HCT116 (cell line): ENCODE data around the gene FOXM1. TPM values are rescaled to one million over a fixed set of nuclear protein-coding genes. Genes with fewer than 3 reads are reported as not detected.

ENCODE experiments used
- ATAC-seq: fragments of 200-7000 bp; cut with Tn5 transposase; 2 replicates; pipeline ENCODE4 v1.9.1; 2020; ENCODE audit warnings: mild to moderate bottlenecking, moderate library complexity
- BruUV-seq: library from RNA; stranded (reverse); fragments of 400-500 nt; replicated peaks from 2 replicates; lab custom pipeline; 2021; lab: Mats Ljungman, UMichigan
- CTCF ChIA-PET: fragments of 300-600 bp; sonication (Branson Sonifier 250); formaldehyde crosslinking; loops from one replicate; lab custom pipeline; 2021; ENCODE audit warnings: antibody characterized with exemption; lab: Charles Lee
- POLR2A ChIA-PET: fragments of 300-600, 350-600 bp; sonication (Branson Sonifier 250); formaldehyde crosslinking; loops from one replicate; lab custom pipeline; 2021; ENCODE audit warnings: antibody characterized with exemption; lab: Charles Lee
- RAD21 ChIA-PET, 2 experiments: fragments of 300-600 bp; sonication (Branson Sonifier 250); formaldehyde crosslinking; loops; one replicate each; lab custom pipeline; 2023; ENCODE audit warnings: low total read pairs in 2 of 2; ENCODE audit not compliant: uncharacterized antibody in 2 of 2, unreplicated experiment in 2 of 2, low non-redundant PET in 1 of 2; lab: Charles Lee
- DNase-seq: peaks from one replicate; pipeline ENCODE4 v3.0.0-alpha.2; 2010; ENCODE audit warnings: low read depth, low spot score
- H2AFZ ChIP-seq: fragments of 200-600 bp; shearing (Covaris generic), sonication (generic); 2 replicates; pipeline ENCODE4 v1.6.1; 2017; ENCODE audit warnings: low read depth, mixed run types, mixed read lengths, antibody characterized with exemption, low read length; ENCODE audit not compliant: poor library complexity, severe bottlenecking
- H3K27ac ChIP-seq: 2 replicates; pipeline ENCODE4 v1.5.1; 2012; ENCODE audit warnings: low read depth, low read length
- H3K27me3 ChIP-seq: fragments of 200-600 bp; sonication (generic); 2 replicates; pipeline ENCODE4 v1.6.1; 2016; ENCODE audit warnings: mixed run types, low read length, mixed read lengths; ENCODE audit not compliant: insufficient read depth
- H3K36me3 ChIP-seq, 2 experiments: fragments of 200-500 bp in 1 of 2; fragments of 200-600 bp in 1 of 2; sonication (Bioruptor generic) in 1 of 2; sonication (generic) in 1 of 2; 2 replicates each; pipeline versions ENCODE4 v1.5.1 to v1.6.1; 2014 to 2016; ENCODE audit warnings: low read length in 2 of 2, inconsistent platforms in 1 of 2, mixed read lengths in 1 of 2, mixed run types in 1 of 2; ENCODE audit not compliant: insufficient read depth in 2 of 2, control insufficient read depth in 1 of 2
- H3K4me1 ChIP-seq, 2 experiments: fragments of 200-600 bp in 1 of 2; sonication (generic) in 1 of 2; 2 replicates each; pipeline versions ENCODE4 v1.5.1 to v1.6.1; 2012 to 2017; ENCODE audit warnings: low read length in 2 of 2, inconsistent platforms in 1 of 2, mild to moderate bottlenecking in 1 of 2, mixed read lengths in 1 of 2, mixed run types in 1 of 2, moderate library complexity in 1 of 2; ENCODE audit not compliant: insufficient read depth in 2 of 2, control insufficient read depth in 1 of 2
- H3K4me2 ChIP-seq: fragments of 200-600 bp; sonication (generic); 2 replicates; pipeline ENCODE4 v1.6.1; 2017; ENCODE audit warnings: mixed run types, low read length, mixed read lengths
- H3K4me3 ChIP-seq, 2 experiments: fragments of 200-600 bp in 1 of 2; sonication (generic) in 1 of 2; replicated peaks in 1 of 2; 2 replicates each; pipeline ENCODE4 v1.5.1; 2011 to 2016; ENCODE audit warnings: low read length in 2 of 2, control low read depth in 1 of 2, low read depth in 1 of 2, mild to moderate bottlenecking in 1 of 2, mixed read lengths in 1 of 2, mixed run types in 1 of 2
- H3K79me2 ChIP-seq: fragments of 200-600 bp; sonication (generic); 2 replicates; pipeline ENCODE4 v1.6.1; 2017; ENCODE audit warnings: mild to moderate bottlenecking, mixed run types, low read length, moderate library complexity, mixed read lengths; ENCODE audit not compliant: insufficient read depth
- H3K9ac ChIP-seq: fragments of 200-600 bp; sonication (generic); 2 replicates; pipeline ENCODE4 v1.6.1; 2016; ENCODE audit warnings: low read length, mixed read lengths
- H3K9me2 ChIP-seq: fragments of 200-600 bp; sonication (generic), shearing (Covaris generic); 2 replicates; pipeline ENCODE4 v1.6.1; 2017; ENCODE audit warnings: mixed run types, mild to moderate bottlenecking, moderate library complexity; ENCODE audit not compliant: insufficient read depth
- H3K9me3 ChIP-seq, 2 experiments: fragments of 200-500 bp in 1 of 2; fragments of 200-600 bp in 1 of 2; sonication (Bioruptor generic) in 1 of 2; sonication (generic) in 1 of 2; 2 replicates each; pipeline ENCODE4 v1.6.1; 2014 to 2017; ENCODE audit warnings: low read length in 2 of 2, mixed read lengths in 2 of 2, inconsistent platforms in 1 of 2, low read depth in 1 of 2, mild to moderate bottlenecking in 1 of 2, mixed run types in 1 of 2, moderate library complexity in 1 of 2; ENCODE audit not compliant: control insufficient read depth in 1 of 2, insufficient read depth in 1 of 2
- H4K20me1 ChIP-seq: fragments of 200-600 bp; sonication (generic), shearing (Covaris generic); 2 replicates; pipeline ENCODE4 v1.6.1; 2017; ENCODE audit warnings: mixed run types, mild to moderate bottlenecking, moderate library complexity; ENCODE audit not compliant: insufficient read depth
- CBX3 ChIP-seq: IDR thresholded peaks from 2 replicates; pipeline ENCODE4 v1.6.1; 2012; ENCODE audit warnings: low read depth
- CEBPB ChIP-seq: IDR thresholded peaks from 2 replicates; pipeline ENCODE4 v1.6.1; 2012; ENCODE audit warnings: low read depth
- ELF1 ChIP-seq: IDR thresholded peaks from 2 replicates; pipeline ENCODE4 v1.6.1; 2012; ENCODE audit warnings: low read depth, borderline replicate concordance
- FOSL1 ChIP-seq: IDR thresholded peaks from 2 replicates; pipeline ENCODE4 v1.6.1; 2012; ENCODE audit warnings: low read depth
- JUND ChIP-seq: IDR thresholded peaks from 2 replicates; pipeline ENCODE4 v1.6.1; 2012
- POLR2A ChIP-seq: IDR thresholded peaks from 2 replicates; pipeline ENCODE4 v1.7.0; 2011; ENCODE audit warnings: borderline replicate concordance; ENCODE audit not compliant: insufficient read depth, insufficient read length; ENCODE audit errors: extremely low read depth
- POLR2AphosphoS5 ChIP-seq: IDR thresholded peaks from 2 replicates; pipeline ENCODE4 v1.6.1; 2011; ENCODE audit warnings: mild to moderate bottlenecking, low read depth, low read length, moderate library complexity
- RAD21 ChIP-seq: IDR thresholded peaks from 2 replicates; pipeline ENCODE4 v1.6.1; 2012; ENCODE audit warnings: low read depth, mild to moderate bottlenecking
- REST ChIP-seq: IDR thresholded peaks from 2 replicates; pipeline ENCODE4 v1.6.1; 2012; ENCODE audit warnings: low read depth
- SRF ChIP-seq: IDR thresholded peaks from 2 replicates; pipeline ENCODE4 v1.6.1; 2012; ENCODE audit warnings: low read depth
- YY1 ChIP-seq: IDR thresholded peaks from 2 replicates; pipeline ENCODE4 v1.6.1; 2011; ENCODE audit warnings: low read length, low read depth, moderate library complexity, mild to moderate bottlenecking; ENCODE audit not compliant: insufficient replicate concordance; ENCODE audit errors: extremely low read depth
- ZBTB33 ChIP-seq: IDR thresholded peaks from 2 replicates; pipeline ENCODE4 v1.6.1; 2011; ENCODE audit warnings: mild to moderate bottlenecking, low read length, moderate library complexity; ENCODE audit not compliant: insufficient replicate concordance; ENCODE audit errors: extremely low read depth
- intact Hi-C: fragments of 100-400 bp; cut with micrococcal nuclease; formaldehyde crosslinking; loops from 2 replicates; pipeline ENCODE4 v1.10.0; 2022
- total RNA-seq: library from RNA; stranded (reverse); gene quantifications from one replicate; pipeline ENCODE4 v1.2.1, GENCODE V29; 2021; ENCODE audit not compliant: unreplicated experiment

Gene FOXM1
- total RNA-seq, 1 experiment from 2014 or later = 85.1 TPM

GRCh38 chr12:2922329-2922728 lies 45.4 kb upstream of the FOXM1 start (continued):
- TF ChIP-seq ZBTB33 (no peak), POLR2A (no peak), JUND (no peak), SRF (no peak), CBX3 (no peak), YY1 (no peak)
- TF ChIP-seq, all 23 proteins: peak for 0

GRCh38 chr12:2919249-2919648 lies 42.3 kb upstream of the FOXM1 start:
- intact Hi-C loops = no loop called here
- ChIA-PET RAD21 (no interaction called here), CTCF (no interaction called here), POLR2A (no interaction called here)
- no peaks in the 10 kb centered on the region for H3K9me2 ChIP-seq
- no peak overlapping the region for H3K4me2 ChIP-seq
- no peak overlapping the region for H3K27ac ChIP-seq
- H3K27me3 ChIP-seq = no peaks in the 10 kb centered on the region
- no peaks in the 10 kb centered on the region for H3K9me3 ChIP-seq
- peaks cover 8 to 18% of the 10 kb centered on the region in 2 experiments for H3K36me3 ChIP-seq
- no peaks in the 10 kb centered on the region for H3K79me2 ChIP-seq
- no peaks in the 10 kb centered on the region for H4K20me1 ChIP-seq
- no peak overlapping the region for H2AFZ ChIP-seq
- H3K9ac ChIP-seq = no peak overlapping the region
- DNase-seq (no peak), ATAC-seq (no peak)
- no peaks in the 10 kb centered on the region for H3K4me1 ChIP-seq
- TF ChIP-seq CEBPB (no peak), JUND (no peak), POLR2A (no peak), POLR2AphosphoS5 (no peak), CBX3 (no peak), ELF1 (no peak), FOSL1 (no peak), REST (no peak), RAD21 (no peak)
- no peak overlapping the region for H3K4me3 ChIP-seq
- BruUV-seq = no TSS peak
